LNCaP clone FGC (cell line): Measurements from ENCODE around the gene PTPN9.

ENCODE experiments used
- DNase-seq: peaks from one replicate; pipeline ENCODE4 v3.0.0-alpha.2; 2011; ENCODE audit warnings: low read depth
- H3K4me3 ChIP-seq: 2 replicates; pipeline ENCODE4 v1.5.1; 2011; ENCODE audit warnings: mild to moderate bottlenecking, low read depth, low read length, control low read depth
- CTCF ChIP-seq: IDR thresholded peaks from 2 replicates; pipeline ENCODE4 v1.5.1; 2012; ENCODE audit warnings: mild to moderate bottlenecking; ENCODE audit not compliant: control insufficient read depth, insufficient read depth; ENCODE audit errors: extremely low read depth

The PTPN9 gene

GRCh38 chr15:75455424-75455981, 123.6 kb downstream of the PTPN9 start:
- no peak for TF ChIP-seq CTCF
- H3K4me3 ChIP-seq: peak overlapping the region; percentile 93
- DNase-seq: no peak

DNA sequence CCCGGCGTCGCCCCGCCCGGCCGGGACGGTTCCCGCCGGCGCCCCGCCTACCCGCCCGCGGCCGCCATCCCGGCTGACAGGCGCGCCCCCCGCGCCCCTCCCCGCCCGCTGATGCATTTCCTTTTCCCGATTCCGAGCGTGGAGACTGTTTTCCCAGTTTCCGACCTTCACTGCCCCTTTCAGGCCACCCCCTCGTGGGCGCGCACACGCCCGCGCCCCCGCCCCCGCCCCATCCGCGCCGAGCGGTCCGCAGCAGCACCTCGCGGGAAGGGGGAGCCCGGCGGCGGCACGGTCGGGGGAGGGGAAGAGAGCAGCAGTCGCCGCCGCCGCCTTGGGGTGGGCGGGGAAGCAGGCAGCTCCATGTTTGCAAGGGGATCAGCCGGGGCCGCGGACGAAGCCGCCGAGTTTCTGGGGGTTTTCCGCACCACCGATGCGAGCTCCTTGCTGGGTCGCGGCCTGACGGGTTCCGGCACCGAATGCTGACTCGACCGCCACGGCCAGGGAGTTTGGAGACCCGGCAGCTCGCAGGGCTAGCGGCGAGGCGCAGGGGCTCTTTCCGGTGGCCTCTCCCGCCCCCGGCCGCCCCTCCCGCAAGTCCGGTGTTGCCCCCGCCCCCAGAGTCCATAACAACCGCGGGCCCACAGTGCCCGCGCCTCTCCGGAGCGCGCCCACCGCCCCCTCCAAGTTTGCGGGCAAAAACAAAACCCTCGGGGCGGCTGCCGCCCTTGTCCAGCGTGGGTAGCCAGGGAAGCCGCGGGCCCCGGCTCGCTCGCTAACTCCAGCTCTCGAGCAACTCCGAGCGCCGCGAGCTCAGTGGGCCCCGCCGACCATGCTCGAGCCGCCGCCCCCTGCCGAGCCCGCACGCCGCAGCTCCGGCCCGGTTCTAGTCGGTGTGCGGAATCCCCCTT, 124.4 kb downstream of the PTPN9 start:
- DNase-seq: no peak
- H3K4me3 ChIP-seq: peak overlapping the region; percentile 93
- no peak for TF ChIP-seq CTCF

GRCh38 chr15:75453703-75454470, 125.2 kb downstream of the PTPN9 start:
- peak overlapping the region; percentile 93 for H3K4me3 ChIP-seq
- TF ChIP-seq CTCF: no peak
- peak; percentile 100 for DNase-seq

DNA sequence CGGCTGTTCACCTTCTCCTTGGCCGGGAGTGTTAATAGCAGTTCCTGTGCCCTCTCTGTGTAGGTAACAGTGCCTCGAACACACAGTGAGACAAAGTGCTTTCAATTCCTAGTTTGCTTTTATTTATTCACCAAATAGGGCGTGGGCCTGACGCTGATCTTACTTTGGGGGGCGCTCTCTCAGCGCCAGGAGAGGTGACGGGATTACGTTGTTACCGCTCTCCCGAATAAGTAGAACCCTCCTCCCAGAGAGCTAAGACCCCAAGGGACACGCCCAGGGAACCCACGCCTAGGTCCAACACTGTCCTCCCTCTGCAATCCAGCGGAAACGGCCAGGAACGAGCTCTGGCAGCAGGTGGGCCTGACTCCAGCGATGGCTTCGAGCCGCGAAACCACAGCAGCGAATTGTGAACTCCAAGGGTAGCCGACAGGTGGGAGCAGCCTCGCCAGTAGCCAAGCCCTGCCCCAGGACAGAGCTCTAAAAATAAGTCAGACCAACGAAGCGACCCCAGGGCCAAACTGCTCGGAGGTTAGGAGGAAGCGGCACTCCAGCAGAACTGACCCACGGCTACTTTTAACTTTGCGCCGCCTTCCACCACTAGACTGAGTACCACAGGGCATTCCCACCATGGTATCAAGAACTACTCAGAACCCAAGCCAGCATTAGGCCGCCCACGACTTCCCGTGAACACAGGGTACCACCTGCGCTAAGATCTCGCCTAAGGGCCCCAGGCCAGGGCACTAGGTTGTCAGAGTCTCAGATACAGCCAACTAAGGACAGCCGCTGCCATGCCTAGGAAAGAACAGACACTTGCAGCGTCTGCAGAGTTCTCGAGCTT, 126.0 kb downstream of the PTPN9 start:
- peak; percentile 28; the same call in 1 of the 2 replicates for TF ChIP-seq CTCF
- DNase-seq: no peak
- peak overlapping the region; percentile 93 for H3K4me3 ChIP-seq

DNA sequence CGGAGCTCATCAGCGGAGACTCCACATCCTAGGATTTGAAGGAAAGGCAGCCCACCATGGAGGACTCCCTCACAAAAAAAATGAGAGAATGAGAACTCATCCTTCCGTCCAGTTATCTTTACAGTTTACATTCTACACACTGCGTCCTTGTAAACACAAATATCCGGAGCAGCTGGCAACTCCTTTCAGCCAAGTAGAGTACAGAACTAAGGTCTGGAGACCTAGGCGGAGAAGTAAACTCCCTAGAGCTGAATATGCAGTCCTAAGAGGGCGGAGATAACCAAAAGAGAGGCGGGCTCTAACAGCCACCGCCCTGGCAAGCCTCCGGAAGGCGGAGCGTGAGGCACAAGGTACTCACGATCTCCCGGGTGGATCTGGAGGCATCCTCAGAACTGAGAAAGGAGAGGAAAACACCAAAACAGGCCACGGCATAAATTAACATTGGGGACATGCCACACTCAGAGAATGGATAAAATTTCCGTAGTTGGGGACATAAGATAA, 126.7 kb downstream of the PTPN9 start:
- DNase-seq: peak; percentile 74
- no peak for TF ChIP-seq CTCF

More for the DNA sequence above, 126.7 kb downstream of the PTPN9 start:
- H3K4me3 ChIP-seq: peak overlapping the region; percentile 93
